Nephron (organoid): ENCODE data around the gene DSEL.

Experiments used
- H3K27ac Mint-ChIP-seq, 3 experiments: 2 replicates each; pipeline ENCODE4 v1.8.0; 2020; ENCODE audit warnings: mixed read lengths in 3 of 3, mild to moderate bottlenecking in 2 of 3, moderate library complexity in 1 of 3
- H3K27me3 Mint-ChIP-seq: 2 replicates; pipeline ENCODE4 v1.8.0; 2021; ENCODE audit warnings: low read depth, mild to moderate bottlenecking, moderate library complexity, mixed read lengths
- H3K36me3 Mint-ChIP-seq: 2 replicates; pipeline ENCODE4 v1.8.0; 2020; ENCODE audit warnings: low read depth, mixed read lengths
- H3K4me1 Mint-ChIP-seq: 2 replicates; pipeline ENCODE4 v1.8.0; 2020; ENCODE audit warnings: mixed read lengths
- H3K4me3 Mint-ChIP-seq, 3 experiments: 2 replicates each; pipeline ENCODE4 v1.8.0; 2020; ENCODE audit warnings: mild to moderate bottlenecking in 3 of 3, mixed read lengths in 3 of 3, moderate library complexity in 2 of 3
- H3K9me3 Mint-ChIP-seq: 2 replicates; pipeline ENCODE4 v1.8.0; 2020; ENCODE audit warnings: mixed read lengths
- CTCF ChIP-seq, 3 experiments: fragments of 200-600 bp; sonication (generic); IDR thresholded peaks; one replicate each; pipeline ENCODE4 v1.5.0; 2021; ENCODE audit warnings: antibody characterized with exemption in 3 of 3; ENCODE audit not compliant: unreplicated experiment in 3 of 3

Gene DSEL

GRCh38 chr18:67540559-67540958 is 24.0 kb upstream of the DSEL start:
- no peaks in the 10 kb centered on the region for H3K4me1 Mint-ChIP-seq
- no peak overlapping the region for H3K27ac Mint-ChIP-seq
- H3K36me3 Mint-ChIP-seq = no peaks in the 10 kb centered on the region
- no peaks in the 10 kb centered on the region for H3K27me3 Mint-ChIP-seq
- no peak overlapping the region for H3K4me3 Mint-ChIP-seq
- no peaks in the 10 kb centered on the region for H3K9me3 Mint-ChIP-seq
- no peak for TF ChIP-seq CTCF (IDR thresholded peaks at IDR 0.05; ENCODE audit: unreplicated experiment in 3 of 3)

GRCh38 chr18:67531929-67532328 is 15.4 kb upstream of the DSEL start:
- Mint-ChIP-seq H3K9me3 (no peaks in the 10 kb centered on the region), H3K36me3 (no peaks in the 10 kb centered on the region), H3K4me1 (no peaks in the 10 kb centered on the region), H3K27ac (no peak overlapping the region), H3K4me3 (no peak overlapping the region), H3K27me3 (no peaks in the 10 kb centered on the region)
- no peak for TF ChIP-seq CTCF (IDR thresholded peaks at IDR 0.05; ENCODE audit: unreplicated experiment in 3 of 3)

DNA sequence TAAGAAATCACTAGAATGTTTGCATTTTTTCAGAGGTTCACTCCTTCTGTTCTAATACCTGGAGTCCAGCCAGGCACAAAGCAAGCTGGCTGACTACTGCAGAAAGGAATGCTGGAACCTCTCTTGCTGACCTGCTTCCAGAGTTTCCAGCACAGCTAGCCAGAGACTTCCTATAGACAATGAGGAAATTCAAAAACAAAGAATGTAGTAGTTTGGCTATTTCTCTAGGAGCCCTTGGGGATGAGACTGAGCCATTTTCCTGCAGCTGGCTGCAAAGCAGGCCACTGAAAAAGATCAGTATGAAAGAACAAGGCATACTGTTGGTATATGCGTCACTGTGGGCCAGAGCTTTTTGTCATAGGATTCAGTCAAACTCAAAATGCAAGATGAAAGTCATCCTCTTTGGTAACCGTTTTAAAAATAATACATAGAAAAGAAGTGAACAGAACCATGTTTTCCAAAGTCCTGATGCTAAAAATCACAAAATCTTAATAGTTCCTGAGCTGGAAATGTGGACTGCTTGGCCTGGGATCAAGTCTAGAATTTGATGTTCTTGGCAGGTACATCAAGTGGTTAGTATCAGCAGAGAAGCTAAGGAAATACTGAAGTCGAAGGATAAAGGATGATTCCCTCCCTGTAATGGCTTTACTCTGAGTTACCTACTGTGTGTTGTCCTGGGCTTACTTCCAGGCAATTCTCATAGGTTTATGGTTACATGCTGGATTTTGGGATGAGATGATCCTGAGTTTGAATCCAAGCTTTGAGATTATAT is 9.0 kb upstream of the DSEL start:
- Mint-ChIP-seq H3K36me3 (no peaks in the 10 kb centered on the region), H3K27me3 (no peaks in the 10 kb centered on the region), H3K4me3 (no peak overlapping the region), H3K9me3 (no peaks in the 10 kb centered on the region), H3K27ac (peak overlapping the region; percentile 82 to 97 (median 89)), H3K4me1 (peaks cover 21% of the 10 kb centered on the region)
- TF ChIP-seq CTCF (IDR thresholded peaks at IDR 0.05; ENCODE audit: unreplicated experiment in 3 of 3) = no peak

GRCh38 chr18:67520351-67520921 is 3.9 kb upstream of the DSEL start:
- no peaks in the 10 kb centered on the region for H3K36me3 Mint-ChIP-seq
- H3K9me3 Mint-ChIP-seq = no peaks in the 10 kb centered on the region
- no peak for TF ChIP-seq CTCF (IDR thresholded peaks at IDR 0.05; ENCODE audit: unreplicated experiment in 3 of 3)

GRCh38 chr18:67519592-67519991 is 3.1 kb upstream of the DSEL start:
- Mint-ChIP-seq H3K9me3 (no peaks in the 10 kb centered on the region), H3K4me3 (peak overlapping the region; percentile 17 to 38 (median 18)), H3K27me3 (no peaks in the 10 kb centered on the region), H3K27ac (peak overlapping the region; percentile 14 to 92 (median 76)), H3K4me1 (peaks cover 47% of the 10 kb centered on the region), H3K36me3 (peaks cover under 1% of the 10 kb centered on the region)
- no peak for TF ChIP-seq CTCF (IDR thresholded peaks at IDR 0.05; ENCODE audit: unreplicated experiment in 3 of 3)

More at GRCh38 chr18:67520351-67520921, 3.9 kb upstream of the DSEL start:
- H3K4me1 Mint-ChIP-seq = peaks cover 47% of the 10 kb centered on the region
- H3K4me3 Mint-ChIP-seq = no peak overlapping the region
- H3K27ac Mint-ChIP-seq = peak overlapping the region; percentile 28 to 92 (median 76)
- no peaks in the 10 kb centered on the region for H3K27me3 Mint-ChIP-seq
